NCI-H2029 (cell line): ENCODE measurements around the gene PLPPR2.
"Not testable (repeated sequence)": the region's sequence is repeated elsewhere in the genome, so short reads cannot be mapped to it uniquely, and the experiment has no call there.

ENCODE experiments used
- DNase-seq: peaks from one replicate; lab custom pipeline; 2025; lab: John Stamatoyannopoulos, UW

PLPPR2 gene

DNA sequence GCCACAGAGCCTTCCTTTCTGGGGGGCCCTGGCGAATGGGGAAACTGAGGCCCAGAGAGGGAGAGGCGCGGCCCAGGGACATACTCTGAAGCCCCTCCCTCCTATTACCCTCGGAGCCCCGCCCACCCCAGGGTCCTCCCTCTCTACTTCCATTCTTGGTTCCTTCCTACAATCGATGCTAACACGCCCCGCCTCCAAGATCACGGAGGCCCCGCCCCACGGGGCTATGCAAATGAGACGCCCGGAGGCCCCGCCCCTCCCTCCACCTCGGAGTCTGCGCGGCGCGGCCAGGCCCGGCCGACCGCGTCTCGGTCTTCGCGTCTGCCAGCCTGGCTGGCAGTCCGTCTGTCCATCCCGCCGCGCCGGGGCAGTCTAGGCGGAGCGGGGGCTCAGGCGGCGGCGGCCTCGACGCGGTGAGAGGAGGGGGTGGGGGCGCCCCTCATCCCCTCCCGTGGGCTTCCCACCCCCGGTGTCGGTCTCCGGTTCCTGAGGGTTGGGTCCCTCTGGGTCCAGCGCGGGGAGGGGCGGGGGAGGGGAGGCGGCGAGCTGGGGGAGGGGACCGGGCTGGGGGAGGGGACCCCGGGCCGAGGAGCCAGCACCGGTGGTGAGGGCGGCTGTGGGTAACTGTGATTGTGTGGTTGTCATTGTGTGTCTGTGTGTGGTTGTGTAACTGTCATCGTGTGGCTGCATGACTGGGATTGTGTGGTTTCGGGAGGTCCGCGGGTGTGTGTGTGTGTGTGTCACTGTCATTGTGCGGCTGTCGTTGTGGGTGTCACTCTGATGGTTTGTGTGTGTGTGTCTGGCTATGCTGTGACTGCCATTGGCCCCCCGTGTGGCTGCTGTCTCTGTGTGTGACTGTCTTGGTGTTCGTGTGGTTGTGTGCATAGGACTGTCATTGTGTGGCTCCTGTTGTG, at the start of gene PLPPR2:
Gene PLPPR2, plus strand, starts transcription at position 273 of the 914 bp plus-strand sequence. CDS start 2,242 bp downstream, outside the sequence.
- DNase-seq, result peak; percentile 92

DNA sequence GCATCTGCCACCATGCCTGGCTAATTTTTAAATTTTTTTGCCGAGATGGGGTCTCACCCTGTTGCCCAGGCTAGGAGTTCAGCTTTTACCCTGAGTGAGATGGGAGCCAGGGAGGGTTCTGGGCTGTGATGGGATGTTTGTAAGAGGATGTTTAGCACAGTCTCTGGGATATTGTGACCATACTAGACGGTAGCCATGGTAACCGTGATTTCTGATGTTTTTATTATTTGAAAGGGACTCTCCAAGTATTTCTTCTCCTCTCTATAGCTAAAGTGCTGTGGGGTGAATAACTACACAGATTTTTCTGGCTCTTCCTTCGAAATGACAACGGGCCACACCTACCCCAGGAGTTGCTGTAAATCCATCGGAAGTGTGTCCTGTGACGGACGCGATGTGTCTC, 48.9 kb upstream of the PLPPR2 start:
- no peak for DNase-seq

DNA sequence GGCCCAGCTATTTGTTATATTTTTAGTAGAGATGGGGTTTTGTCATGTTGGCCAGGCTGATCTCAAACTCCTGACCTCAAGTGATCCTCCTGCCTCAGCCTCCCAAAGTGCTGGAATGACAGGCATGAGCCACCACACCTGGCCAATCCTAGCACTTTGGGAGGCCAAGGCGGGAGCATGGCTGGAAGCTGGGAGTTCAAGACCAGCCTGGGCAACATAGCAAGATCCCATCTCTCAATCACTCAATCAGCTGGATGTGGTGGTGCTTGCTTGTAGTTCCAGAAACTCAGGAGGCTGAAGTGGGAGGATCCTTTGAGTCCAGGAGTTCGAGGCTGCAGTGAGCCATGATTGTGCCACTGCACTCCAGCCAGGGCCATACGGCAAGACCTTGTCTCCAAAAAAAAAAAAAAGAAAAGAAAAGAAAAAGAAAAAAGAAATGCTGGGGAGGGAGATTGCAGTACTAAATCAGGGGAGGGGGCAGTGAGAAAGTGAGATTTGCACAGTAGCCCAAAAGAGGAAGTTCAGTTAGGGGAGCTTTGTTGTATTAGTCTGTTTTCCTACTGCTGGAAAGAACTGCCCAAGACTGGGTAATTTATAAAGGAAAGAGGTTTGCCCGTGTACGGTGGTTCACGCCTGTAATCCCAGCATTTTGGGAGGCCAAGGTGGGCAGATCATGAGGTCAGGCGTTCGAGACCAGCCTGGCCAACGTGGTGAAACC, 34.8 kb upstream of the PLPPR2 start:
- not testable (repeated sequence) for DNase-seq

DNA sequence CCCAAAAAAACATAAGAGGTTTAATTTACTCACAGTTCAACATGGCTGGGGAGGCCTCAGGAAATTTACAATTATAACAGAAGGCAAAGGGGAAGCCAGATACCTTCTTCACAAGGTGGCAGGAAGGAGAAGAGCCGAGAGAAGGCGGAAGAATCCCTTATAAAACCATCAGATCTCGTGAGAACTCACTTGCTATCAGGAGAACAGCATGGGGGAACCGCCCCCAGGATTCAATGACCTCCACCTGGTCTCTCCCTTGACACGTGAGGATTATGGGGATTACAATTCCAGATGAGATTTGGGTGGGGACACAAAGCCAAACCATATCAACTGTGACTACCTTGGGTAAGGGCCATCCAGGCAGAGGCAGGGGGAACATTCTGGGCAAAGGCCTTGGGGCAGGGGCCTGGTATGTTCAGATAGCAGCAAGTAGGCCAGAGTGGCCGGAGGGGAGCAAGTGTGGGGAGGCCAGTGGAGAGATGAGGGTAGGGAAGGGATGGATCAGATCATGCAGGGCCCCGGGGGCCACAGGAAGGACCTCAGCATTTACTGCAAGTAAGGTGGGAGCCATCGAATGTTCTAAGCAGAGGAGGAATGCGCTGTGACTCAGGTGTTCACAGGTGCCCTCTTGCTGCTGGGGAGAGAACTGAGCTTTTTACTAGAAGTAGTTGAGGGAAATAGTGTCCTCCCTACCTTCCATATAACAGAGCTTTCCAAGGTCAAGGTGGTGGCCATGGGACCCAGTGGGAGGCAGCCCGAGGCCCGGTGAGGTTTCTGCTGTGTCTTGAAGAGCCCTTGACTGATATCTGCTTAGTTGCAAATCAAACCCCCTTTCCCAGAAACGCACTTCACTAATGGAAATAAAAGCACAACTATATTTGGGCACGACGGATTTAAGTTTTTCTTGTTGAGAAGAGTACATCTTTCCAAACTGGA, 33.8 kb upstream of the PLPPR2 start:
- DNase-seq, result no peak

GRCh38 chr19:11322269-11323024, 32.8 kb upstream of the PLPPR2 start:
- DNase-seq, result no peak

DNA sequence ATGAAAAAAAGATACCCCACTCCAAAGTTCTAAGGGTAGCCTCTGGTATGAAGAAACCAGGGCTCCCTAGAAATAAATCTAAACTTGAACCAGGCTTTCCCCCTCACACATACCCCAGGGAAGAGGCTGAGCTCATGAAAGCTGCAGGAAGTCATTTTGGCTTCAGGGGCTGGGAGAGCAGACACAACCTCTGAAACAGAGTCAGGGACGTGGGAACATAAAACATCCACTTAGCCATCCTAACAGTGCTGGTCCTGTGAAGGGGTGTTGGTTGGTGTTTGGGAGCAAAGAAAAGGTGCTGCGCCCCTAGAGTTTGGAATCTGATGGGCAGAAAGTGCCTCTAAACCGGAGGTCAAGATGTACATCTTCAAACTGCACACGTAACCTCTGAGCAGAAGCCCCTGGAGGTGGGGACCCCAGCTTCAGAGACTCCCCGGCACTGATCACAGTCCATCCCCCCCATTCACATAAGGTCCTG, 31.6 kb upstream of the PLPPR2 start:
- DNase-seq, result no peak

DNA sequence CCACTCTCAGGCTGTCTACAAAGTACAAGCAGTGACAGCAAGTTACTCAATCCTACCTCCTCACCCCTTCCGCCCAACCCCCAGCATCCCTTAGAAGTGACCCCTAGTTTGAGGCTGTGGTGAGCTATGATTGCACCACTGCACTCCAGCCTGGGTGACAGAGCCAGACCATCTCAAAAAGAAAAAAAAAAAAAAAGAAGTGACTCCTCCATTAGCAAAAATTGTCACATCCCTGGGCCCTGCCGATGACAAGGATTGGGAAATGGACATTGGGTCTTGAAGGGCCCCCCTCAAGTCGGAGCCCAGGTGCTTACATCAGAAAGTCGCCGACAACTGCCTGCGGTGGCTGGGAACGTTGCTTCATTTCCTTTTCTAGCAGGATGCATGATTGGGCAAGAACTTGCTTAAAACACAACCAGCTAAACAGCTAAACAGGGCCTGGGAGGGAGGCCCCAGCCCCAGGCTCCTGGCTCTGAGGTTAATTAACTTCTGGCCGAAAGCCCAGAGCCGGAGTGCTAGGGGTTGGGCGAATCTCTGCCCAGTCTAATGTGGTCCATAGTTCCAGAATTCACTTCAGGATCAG, 31.1 kb upstream of the PLPPR2 start:
- peak; percentile 74 for DNase-seq

DNA sequence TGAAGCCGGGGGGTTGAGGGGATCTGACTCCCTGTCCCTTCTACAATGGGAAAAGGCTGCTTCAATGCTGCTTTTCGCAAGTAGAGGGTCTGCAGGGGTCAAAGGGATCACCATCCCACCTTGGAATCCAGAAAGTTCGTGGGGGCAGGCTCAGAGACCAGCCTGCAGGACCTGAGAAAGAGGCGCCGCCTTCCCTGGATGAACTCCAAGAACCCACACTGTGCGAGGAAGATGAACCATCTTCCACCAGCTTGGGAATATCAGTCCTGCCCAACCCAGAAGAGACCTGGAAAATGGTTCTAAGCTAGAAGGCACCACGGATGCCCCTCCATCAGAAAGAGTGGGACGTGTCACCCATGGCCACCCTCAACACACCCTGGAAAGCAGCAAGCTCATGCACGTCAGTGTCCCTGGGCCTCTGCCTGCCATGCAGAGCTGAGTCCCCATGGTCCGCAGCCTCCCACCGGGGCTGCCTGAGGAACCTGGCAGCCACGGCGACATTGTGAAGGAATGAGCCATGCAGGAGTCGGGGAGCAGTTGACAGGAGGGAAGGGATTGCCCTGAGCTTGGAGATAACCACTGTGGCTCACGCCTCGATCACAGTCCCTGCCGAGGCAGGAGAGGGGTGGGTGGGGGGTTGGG, 30.4 kb upstream of the PLPPR2 start:
- no peak for DNase-seq

GRCh38 chr19:11325544-11325943, 29.7 kb upstream of the PLPPR2 start:
- no peak for DNase-seq

- DNase-seq, result no peak
Observed at GRCh38 chr19:11330127-11330526, 25.1 kb upstream of the PLPPR2 start.

DNA sequence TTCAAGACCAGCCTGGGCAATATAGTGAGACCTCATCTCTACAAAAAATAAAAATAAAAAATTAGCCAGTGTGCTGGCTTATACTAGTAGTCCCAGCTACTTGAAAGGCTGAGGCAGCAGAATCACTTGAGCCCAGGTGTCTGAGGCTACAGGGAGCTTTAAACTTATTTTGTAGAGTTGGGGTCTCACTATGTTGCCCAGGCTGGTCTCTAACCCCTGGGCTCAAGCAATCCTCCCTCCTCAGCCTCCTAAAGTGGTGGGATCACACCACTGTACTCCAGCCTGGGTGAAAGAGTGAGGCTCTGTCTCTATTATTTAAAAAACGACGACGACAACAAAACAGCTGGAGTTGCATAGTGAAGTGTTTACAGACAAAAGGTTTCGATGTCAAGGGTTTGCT, 23.7 kb upstream of the PLPPR2 start:
- peak; percentile 29 for DNase-seq

GRCh38 chr19:11332822-11333221, 22.4 kb upstream of the PLPPR2 start:
- no peak for DNase-seq

GRCh38 chr19:11333838-11334237, 21.4 kb upstream of the PLPPR2 start:
- DNase-seq, result peak; percentile 29

GRCh38 chr19:11335449-11336146, 19.6 kb upstream of the PLPPR2 start:
- DNase-seq, result no peak

DNA sequence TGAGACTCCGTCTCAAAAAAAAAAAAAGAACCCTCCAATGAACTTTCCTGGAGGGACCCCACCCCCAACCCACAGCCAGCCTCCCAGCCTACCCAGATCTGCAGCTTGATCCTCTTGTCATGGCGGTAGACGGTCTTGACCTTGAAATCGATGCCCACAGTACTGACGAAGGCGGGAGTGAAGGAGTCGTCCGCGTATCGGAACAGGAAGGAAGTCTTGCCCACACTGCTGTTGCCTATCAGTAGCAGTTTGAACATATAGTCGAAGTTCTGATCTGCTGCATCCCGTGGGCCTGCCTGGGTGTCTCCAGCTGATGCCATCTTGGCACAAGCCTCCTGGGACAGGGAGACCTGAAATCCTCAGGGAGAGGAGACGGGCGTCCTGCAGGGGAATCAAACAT, 18.2 kb upstream of the PLPPR2 start:
- DNase-seq, result no peak

- DNase-seq, result no peak
Observed at GRCh38 chr19:11338121-11338520, 17.1 kb upstream of the PLPPR2 start.

- DNase-seq, result no peak
Observed at GRCh38 chr19:11338569-11339253, 16.5 kb upstream of the PLPPR2 start.

DNA sequence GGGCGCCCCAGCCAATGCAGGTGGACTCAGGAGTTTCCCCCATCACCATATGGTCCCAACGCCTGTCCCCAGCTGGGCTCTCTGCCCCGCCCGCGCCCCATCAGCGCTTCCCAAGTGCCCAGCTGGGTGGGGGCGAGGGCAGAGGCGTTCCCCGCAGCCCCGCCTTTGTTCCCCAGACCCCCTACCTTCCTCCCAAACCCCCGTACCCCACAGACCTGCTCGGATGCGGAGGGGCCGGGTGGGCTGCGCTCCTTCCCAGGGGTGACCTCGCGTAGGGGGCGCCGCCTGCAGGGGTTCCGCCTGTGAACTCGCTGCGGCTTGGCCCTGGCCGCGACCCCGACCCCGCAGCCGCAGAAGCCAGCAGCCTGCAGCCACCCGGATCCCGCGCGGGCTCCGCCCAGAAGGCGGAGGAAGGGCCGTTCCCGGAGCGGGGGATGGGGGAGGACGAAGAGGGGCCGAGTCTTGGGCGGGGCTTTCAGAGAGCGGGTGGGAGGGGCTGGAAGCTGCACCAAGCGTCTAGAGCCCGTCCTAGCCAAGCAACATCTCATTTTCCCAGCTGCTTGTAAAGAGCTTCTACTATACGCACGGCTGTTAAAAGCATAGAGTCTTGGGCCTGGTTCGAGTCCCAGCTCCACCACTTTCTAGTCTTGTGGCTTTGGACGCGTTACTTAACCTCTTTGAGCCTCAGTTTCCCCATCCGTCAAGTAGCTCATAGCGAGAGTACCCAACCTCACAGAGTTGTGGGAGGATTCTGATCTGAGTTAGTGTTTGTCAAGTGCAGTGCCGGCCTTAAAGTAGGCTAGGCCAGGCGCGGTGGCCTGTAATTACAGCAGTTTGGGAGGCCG, 15.8 kb upstream of the PLPPR2 start, which contains the start of gene RAB3D:
Gene RAB3D, minus strand, starts transcription at position 404 of the 845 bp plus-strand sequence. CDS start 2,258 bp downstream, outside the sequence.
- peak; percentile 94 for DNase-seq
